AG04450 (cell line): ENCODE results near the gene TMEM31. TPM values are rescaled to one million over a fixed set of nuclear protein-coding genes. Genes with fewer than 3 reads are reported as not detected.
A peak's percentile ranks its signal among the peaks of the same experiment; 100 is the strongest.

Source experiments
- CTCF ChIA-PET: fragments of 300-600, 350-600 bp; formaldehyde crosslinking; extraction: SDS; loops from one replicate; lab custom pipeline; 2022; ENCODE audit warnings: antibody characterized with exemption, inconsistent platforms; lab: Charles Lee
- POLR2A ChIA-PET: fragments of 350-600 bp; formaldehyde crosslinking; extraction: SDS; loops from one replicate; lab custom pipeline; 2021; ENCODE audit warnings: antibody characterized with exemption, inconsistent platforms; lab: Yijun Ruan, JAX
- DNase-seq: peaks from one replicate; pipeline ENCODE4 v3.0.0-alpha.2; 2011; ENCODE audit warnings: low read depth, low spot score
- H3K27ac ChIP-seq: one replicate; pipeline ENCODE4 v1.5.1; 2012; ENCODE audit warnings: low read depth, low read length, control low read depth
- H3K27me3 ChIP-seq: one replicate; pipeline ENCODE4 v1.6.0; 2012; ENCODE audit warnings: low read length; ENCODE audit not compliant: control insufficient read depth, insufficient read depth
- H3K4me3 ChIP-seq: 2 replicates; pipeline ENCODE4 v1.5.1; 2011; ENCODE audit warnings: mild to moderate bottlenecking, low read depth, low read length, control low read depth
- H3K9me3 ChIP-seq: 2 replicates; pipeline ENCODE4 v1.5.1; 2012; ENCODE audit warnings: low read length; ENCODE audit not compliant: control insufficient read depth, insufficient read depth
- polyA plus RNA-seq: library from polyadenylated mRNA; depleted of rRNA; stranded (reverse); fragments of >200 nt; gene quantifications from 2 replicates; pipeline ENCODE4 v1.2.3, GENCODE V29; 2011
- TF ChIP-seq, protein P1 (sequence below): IDR thresholded peaks from 2 replicates; pipeline ENCODE4 v1.5.1; 2011; ENCODE audit warnings: low read depth, low read length, control low read depth, inconsistent platforms

Gene TMEM31
- polyA plus RNA-seq, 1 experiment = not detected

DNA sequence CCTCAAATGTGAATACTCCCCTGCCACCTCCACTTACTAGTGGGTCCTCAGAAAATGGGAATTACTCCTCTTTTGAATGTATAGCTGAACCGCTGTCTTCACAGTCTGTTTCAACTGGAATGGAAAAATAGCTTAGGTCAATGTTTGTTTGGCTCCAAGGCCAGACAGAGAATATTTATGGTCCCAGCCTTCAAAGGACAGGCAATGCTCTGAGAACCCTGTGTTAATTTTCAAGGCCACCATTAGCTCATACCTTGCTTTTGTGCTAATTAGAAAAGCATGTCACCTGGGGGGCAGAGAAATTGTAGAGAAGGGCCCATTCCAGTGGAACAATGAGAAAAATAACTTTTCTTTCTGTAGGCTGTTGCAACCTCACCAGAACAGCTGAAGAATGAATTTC lies 19.6 kb upstream of the TMEM31 start:
- DNase-seq = no peak
- ChIA-PET CTCF (interaction anchor here (0.5 to 3.8 kb wide), 8 partner anchors 17 to 422 kb away, joined by 3 to 14 read pairs (median 5); partner anchors contain the start of gene RAB9B), POLR2A (no interaction called here)
- H3K9me3 ChIP-seq = no peaks in the 10 kb centered on the region
- TF ChIP-seq, protein P1, sequence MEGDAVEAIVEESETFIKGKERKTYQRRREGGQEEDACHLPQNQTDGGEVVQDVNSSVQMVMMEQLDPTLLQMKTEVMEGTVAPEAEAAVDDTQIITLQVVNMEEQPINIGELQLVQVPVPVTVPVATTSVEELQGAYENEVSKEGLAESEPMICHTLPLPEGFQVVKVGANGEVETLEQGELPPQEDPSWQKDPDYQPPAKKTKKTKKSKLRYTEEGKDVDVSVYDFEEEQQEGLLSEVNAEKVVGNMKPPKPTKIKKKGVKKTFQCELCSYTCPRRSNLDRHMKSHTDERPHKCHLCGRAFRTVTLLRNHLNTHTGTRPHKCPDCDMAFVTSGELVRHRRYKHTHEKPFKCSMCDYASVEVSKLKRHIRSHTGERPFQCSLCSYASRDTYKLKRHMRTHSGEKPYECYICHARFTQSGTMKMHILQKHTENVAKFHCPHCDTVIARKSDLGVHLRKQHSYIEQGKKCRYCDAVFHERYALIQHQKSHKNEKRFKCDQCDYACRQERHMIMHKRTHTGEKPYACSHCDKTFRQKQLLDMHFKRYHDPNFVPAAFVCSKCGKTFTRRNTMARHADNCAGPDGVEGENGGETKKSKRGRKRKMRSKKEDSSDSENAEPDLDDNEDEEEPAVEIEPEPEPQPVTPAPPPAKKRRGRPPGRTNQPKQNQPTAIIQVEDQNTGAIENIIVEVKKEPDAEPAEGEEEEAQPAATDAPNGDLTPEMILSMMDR = no peak
- H3K4me3 ChIP-seq = no peak overlapping the region
- H3K27me3 ChIP-seq = no peaks in the 10 kb centered on the region
- no peak overlapping the region for H3K27ac ChIP-seq

DNA sequence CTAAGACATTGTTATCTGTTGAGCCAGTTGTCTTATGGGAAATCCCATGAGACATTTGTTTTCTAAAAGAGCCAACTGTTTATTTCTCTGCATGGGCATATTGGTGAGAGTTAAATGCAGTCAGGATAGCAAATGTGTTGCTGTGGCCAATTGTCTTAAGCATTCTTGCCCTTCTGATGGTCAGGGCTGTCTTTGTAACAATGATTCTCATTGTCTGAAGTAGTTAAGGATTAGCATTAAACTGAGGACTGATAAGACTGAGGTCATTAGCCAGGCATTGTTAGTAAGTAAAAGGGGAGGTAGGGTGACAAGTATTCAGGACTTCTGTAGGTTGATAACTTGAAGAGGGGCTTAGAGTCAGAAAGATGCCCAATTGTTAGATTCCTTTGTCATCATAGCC lies 13.0 kb upstream of the TMEM31 start:
- H3K9me3 ChIP-seq = no peaks in the 10 kb centered on the region
- no peak overlapping the region for H3K27ac ChIP-seq
- TF ChIP-seq, protein P1 = no peak
- CTCF ChIA-PET = interaction anchor here (1.4 kb wide), 1 partner anchor 9 kb away, joined by 6 read pairs; no protein-coding TSS in a partner anchor
- no peak overlapping the region for H3K4me3 ChIP-seq
- POLR2A ChIA-PET = no interaction called here
- no peak for DNase-seq
- no peaks in the 10 kb centered on the region for H3K27me3 ChIP-seq

DNA sequence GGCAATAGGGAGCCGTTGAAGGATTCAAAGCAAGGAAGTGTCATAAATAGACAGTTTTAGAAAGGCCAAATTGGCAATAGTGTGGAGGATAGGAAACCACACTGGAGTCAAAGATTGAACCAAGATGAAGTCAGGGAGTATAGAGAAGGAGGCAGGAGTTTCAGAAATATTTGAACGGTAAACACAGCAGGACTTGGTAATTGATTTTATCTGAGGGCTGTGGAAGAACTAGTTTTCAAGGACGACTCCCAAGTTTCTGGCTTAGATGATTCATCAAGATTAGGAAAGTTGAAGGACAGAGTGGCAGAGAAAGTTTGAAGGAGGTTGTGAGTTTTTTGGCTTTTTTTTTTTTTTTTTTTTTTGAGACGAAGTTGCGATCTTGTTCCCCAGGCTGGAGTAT lies 11.5 kb upstream of the TMEM31 start:
- no peak for DNase-seq
- POLR2A ChIA-PET = no interaction called here
- H3K4me3 ChIP-seq = no peak overlapping the region
- peaks cover 4% of the 10 kb centered on the region for H3K27me3 ChIP-seq
- CTCF ChIA-PET = no interaction called here
- TF ChIP-seq, protein P1 = no peak
- H3K9me3 ChIP-seq = no peaks in the 10 kb centered on the region
- H3K27ac ChIP-seq = no peak overlapping the region

DNA sequence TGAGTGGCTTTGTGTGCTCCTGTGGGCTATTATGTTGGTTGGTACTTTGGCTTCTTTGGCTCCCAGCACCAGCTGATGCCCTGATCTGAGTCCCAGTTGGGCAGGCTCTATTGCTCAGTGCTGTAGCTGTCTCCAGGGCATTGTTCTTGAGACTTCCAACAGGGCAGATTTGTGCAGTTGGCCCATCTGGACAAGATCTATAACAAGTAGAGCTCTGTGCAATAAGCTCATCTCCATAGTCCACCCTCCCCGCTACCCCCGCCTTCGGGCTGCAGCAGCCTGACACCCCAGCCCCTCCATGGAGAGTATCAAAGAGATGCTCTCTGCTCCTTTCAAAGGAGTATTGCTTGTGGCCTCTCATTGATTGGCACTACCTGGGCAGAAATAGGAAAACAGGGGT lies 5.8 kb upstream of the TMEM31 start:
- Histone ChIP-seq H3K27me3 (peaks cover 8% of the 10 kb centered on the region), H3K9me3 (no peaks in the 10 kb centered on the region), H3K27ac (no peak overlapping the region), H3K4me3 (no peak overlapping the region)
- ChIA-PET POLR2A (interaction anchor here (0.6 kb wide), 1 partner anchor 18 kb away, joined by 3 read pairs; no protein-coding TSS in a partner anchor), CTCF (no interaction called here)
- no peak for DNase-seq
- TF ChIP-seq, protein P1 = no peak

DNA sequence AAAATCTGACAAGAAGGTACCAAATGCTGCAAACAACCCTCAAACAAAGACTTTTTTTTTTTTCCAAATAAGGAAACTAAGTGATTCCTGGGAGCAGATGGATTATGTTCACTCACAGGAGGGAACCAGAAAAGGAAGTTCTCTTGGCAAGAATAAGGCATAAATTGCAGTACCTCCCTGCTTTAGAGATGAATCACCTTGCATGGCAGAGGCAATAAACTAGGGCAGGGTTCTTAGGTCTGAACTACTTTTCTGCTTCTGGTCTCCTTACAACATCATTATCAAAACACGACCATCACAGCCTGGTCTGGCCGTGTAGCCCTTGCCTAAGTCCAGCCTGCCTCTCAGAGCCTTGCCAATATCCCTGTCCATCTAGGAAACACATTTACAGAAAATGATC lies 6.3 kb downstream of the TMEM31 start:
- no peaks in the 10 kb centered on the region for H3K9me3 ChIP-seq
- H3K27ac ChIP-seq = no peak overlapping the region
- DNase-seq = peak; percentile 24
- ChIA-PET CTCF (no interaction called here), POLR2A (no interaction called here)
- TF ChIP-seq, protein P1 = no peak
- H3K27me3 ChIP-seq = no peaks in the 10 kb centered on the region
- H3K4me3 ChIP-seq = no peak overlapping the region
